Measurements from ENCODE around the gene CTSW.

Gene CTSW

GRCh38 chr11:65903715-65904114 is 24.1 kb downstream of the CTSW start:
- no peak for DNase-seq (ENCODE audit: low spot score)

- DNase-seq (ENCODE audit: low spot score), result no peak
Measured at GRCh38 chr11:65906602-65907001, 27.0 kb downstream of the CTSW start.

GRCh38 chr11:65907878-65908277 is 28.2 kb downstream of the CTSW start:
- no peak for DNase-seq (ENCODE audit: low spot score)

- DNase-seq (ENCODE audit: low spot score), result no peak
Measured at GRCh38 chr11:65911682-65912568, 32.3 kb downstream of the CTSW start.

- no peak for DNase-seq (ENCODE audit: low spot score)
Measured at GRCh38 chr11:65912845-65913244, 33.2 kb downstream of the CTSW start.

GRCh38 chr11:65915101-65915820 is 35.6 kb downstream of the CTSW start:
- DNase-seq (ENCODE audit: low spot score), result no peak

GRCh38 chr11:65915821-65916251 is 36.2 kb downstream of the CTSW start:
- DNase-seq (ENCODE audit: low spot score), result peak; percentile 99

GRCh38 chr11:65916391-65916790 is 36.8 kb downstream of the CTSW start:
- DNase-seq (ENCODE audit: low spot score), result no peak

GRCh38 chr11:65917077-65917433 is 37.4 kb downstream of the CTSW start:
- DNase-seq (ENCODE audit: low spot score), result no peak

GRCh38 chr11:65917434-65918210 is 38.0 kb downstream of the CTSW start:
- DNase-seq (ENCODE audit: low spot score), result no peak

GRCh38 chr11:65918211-65919140 is 38.8 kb downstream of the CTSW start, which contains the start of gene C11orf68:
Gene C11orf68 (minus strand): TSS chr11:65919062. CDS start chr11:65919031, 31 bp downstream.
- no peak for DNase-seq (ENCODE audit: low spot score)

- peak; percentile 98 for DNase-seq (ENCODE audit: low spot score)
Measured at GRCh38 chr11:65919141-65919572, 39.5 kb downstream of the CTSW start, which contains the start of gene DRAP1. Gene DRAP1 (plus strand): TSS chr11:65919426. CDS start chr11:65919502, 76 bp downstream.

GRCh38 chr11:65919573-65920371 is 40.1 kb downstream of the CTSW start:
- no peak for DNase-seq (ENCODE audit: low spot score)

GRCh38 chr11:65920372-65920802 is 40.8 kb downstream of the CTSW start:
- no peak for DNase-seq (ENCODE audit: low spot score)

- DNase-seq (ENCODE audit: low spot score), result no peak
Measured at GRCh38 chr11:65921033-65921555, 41.5 kb downstream of the CTSW start.

- DNase-seq (ENCODE audit: low spot score), result no peak
Measured at GRCh38 chr11:65921876-65922275, 42.2 kb downstream of the CTSW start.

- no peak for DNase-seq (ENCODE audit: low spot score)
Measured at GRCh38 chr11:65922565-65922964, 42.9 kb downstream of the CTSW start.

- no peak for DNase-seq (ENCODE audit: low spot score)
Measured at GRCh38 chr11:65925397-65925796, 45.8 kb downstream of the CTSW start.

GRCh38 chr11:65927904-65928397 is 48.3 kb downstream of the CTSW start:
- DNase-seq (ENCODE audit: low spot score), result no peak

- no peak for DNase-seq (ENCODE audit: low spot score)
Measured at GRCh38 chr11:65928667-65929066, 49.0 kb downstream of the CTSW start.

All from kidney capillary endothelial cell (primary cell).